ENCODE results near the gene SLC9C1.
"Not testable (repeated sequence)": the region's sequence is repeated elsewhere in the genome, so short reads cannot be mapped to it uniquely, and the experiment has no call there.

SLC9C1 gene

GRCh38 chr3:112187300-112187699 lies 106.7 kb downstream of the SLC9C1 start:
- DNase-seq (ENCODE audit: low spot score): no peak

- DNase-seq (ENCODE audit: low spot score): not testable (repeated sequence)
Observed at GRCh38 chr3:112185423-112186035, 108.5 kb downstream of the SLC9C1 start.

DNA sequence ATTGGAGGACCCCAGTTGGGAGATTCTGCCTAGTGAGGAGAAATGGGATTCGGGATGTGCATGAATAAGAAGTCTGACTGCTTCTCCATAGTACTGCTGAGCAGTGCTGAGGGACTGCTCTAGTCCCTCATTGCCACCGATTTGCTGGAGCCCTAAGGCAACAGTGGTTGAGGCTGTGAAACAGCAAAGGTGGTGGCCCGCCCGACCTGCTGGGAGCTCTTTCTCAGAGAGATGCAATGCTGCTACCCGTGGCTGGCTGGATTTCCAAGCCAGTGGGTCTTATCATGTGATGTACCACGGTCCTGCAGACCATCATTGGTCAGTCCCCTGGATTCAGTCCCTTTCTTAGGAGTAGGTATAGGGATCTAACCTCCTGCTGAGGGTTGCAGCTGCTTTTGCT lies 118.4 kb downstream of the SLC9C1 start:
- DNase-seq (ENCODE audit: low spot score): no peak

DNA sequence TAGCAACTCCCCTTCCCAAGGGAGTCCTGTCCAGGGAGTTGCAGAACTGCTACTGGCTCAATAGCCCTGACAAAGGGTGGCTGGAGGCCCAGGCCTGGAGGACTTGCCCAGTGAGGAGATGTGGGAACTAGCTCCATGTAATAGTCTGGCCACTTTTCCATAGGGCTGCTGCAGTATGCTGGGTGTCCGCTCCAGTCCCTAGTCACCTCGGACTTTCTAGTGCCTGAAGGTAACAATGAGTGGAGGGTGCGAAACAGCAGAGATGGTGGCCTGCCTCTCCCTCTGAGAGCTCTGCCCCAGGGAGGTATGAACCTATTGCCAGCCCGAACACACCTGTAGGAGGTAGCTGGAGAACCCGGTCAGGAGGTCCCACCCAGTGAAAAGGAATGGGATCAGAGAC lies 119.0 kb downstream of the SLC9C1 start:
- no peak for DNase-seq (ENCODE audit: low spot score)

DNA sequence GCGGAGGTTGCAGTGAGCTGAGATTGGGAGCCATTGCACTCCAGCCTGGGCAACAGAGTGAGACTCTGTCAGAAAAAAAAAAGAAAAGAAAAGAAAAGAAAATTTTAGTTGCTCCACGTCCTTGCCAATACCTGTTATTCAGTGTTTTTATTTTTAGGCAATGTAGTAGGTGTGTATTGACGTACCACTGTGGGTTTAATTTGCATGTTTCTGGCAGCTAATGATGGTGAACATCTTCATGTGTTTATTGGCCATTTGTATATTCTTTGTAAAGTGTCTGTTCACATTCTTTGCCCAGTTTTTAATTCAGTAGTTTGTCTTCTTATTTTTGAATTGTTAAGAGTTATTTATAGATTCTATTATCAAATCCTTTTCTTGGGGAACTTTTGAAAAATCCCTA lies 122.9 kb downstream of the SLC9C1 start:
- DNase-seq (ENCODE audit: low spot score): no peak

GRCh38 chr3:112170046-112170445 lies 124.0 kb downstream of the SLC9C1 start:
- DNase-seq (ENCODE audit: low spot score): no peak

- DNase-seq (ENCODE audit: low spot score): no peak
Observed at GRCh38 chr3:112167758-112168157, 126.3 kb downstream of the SLC9C1 start.

GRCh38 chr3:112149136-112149535 lies 144.9 kb downstream of the SLC9C1 start:
- no peak for DNase-seq (ENCODE audit: low spot score)

- no peak for DNase-seq (ENCODE audit: low spot score)
Observed at GRCh38 chr3:112143689-112144088, 150.3 kb downstream of the SLC9C1 start.

- DNase-seq (ENCODE audit: low spot score): no peak
Observed at GRCh38 chr3:112143251-112143650, 150.8 kb downstream of the SLC9C1 start.

- DNase-seq (ENCODE audit: low spot score): no peak
Observed at GRCh38 chr3:112141293-112141692, 152.7 kb downstream of the SLC9C1 start.

GRCh38 chr3:112140584-112140983 lies 153.4 kb downstream of the SLC9C1 start:
- DNase-seq (ENCODE audit: low spot score): no peak

DNA sequence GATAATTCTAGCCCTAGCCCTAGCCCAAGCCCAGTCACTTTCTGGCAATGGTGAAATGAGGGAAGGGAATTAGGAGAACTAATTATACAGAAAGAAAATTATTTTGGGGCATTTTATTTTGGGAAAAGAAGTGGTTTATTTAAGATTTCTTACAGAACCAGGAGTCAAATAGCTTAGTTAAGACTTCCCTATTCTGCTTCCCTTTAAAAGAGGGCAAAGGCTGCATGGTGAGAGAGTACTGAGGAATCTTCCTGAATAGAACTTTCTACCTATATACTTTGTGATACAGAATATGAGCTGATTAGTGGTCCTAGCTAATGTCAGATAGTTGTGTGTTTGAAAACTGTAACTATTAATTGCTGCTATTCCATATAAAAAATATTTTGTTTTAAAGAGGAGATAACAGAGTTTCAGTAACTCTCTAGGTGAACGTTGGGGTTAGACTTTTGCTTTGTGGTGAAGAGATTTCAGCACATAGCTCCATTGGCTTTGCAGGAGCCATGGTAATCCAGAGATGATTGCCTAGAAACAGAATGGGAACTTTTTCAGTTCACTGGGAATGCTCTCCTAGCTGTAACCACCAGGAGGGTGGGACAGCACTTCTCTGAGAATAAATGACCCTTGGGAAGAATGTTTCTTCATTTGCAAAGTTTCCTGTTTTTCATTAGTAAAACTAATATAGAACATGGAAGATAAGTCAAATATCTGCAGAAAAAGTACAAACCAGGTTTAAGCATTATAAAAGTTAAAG lies 155.6 kb downstream of the SLC9C1 start:
- no peak for DNase-seq (ENCODE audit: low spot score)

- no peak for DNase-seq (ENCODE audit: low spot score)
Observed at GRCh38 chr3:112137781-112138180, 156.2 kb downstream of the SLC9C1 start.

DNA sequence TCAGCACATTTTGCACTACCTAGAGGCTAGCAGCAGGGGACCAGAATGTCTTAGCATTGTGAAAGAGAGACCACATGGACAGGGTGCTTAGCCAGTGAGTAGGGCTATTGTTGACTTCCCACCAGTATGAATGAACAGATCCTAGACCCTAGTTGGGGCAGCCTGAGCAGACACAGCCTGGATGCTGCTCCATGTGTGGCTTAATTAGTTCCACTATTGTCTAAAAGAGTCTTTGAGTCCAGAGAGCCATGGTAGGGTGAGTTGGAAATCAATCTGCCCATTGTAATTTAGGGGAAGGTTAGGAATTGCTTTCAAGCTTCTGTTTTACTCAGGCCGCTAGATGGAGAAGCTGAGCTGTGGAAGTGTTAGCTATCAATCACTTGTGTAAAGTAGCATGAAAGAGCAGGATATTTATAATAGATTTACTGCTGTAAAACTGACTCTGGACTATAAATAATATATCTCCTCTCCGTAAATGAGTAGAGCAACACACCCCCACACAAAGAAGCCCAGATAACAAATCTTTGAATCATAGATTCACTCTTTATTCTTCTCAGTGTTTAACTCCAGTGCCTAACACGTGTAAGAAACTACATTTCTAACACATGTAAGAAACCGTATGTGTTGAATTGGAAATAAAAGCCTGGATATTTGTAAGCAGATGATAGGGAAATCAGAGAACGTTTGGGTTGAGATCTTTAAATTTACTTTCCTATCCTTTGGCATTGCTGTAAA lies 156.9 kb downstream of the SLC9C1 start:
- no peak for DNase-seq (ENCODE audit: low spot score)

DNA sequence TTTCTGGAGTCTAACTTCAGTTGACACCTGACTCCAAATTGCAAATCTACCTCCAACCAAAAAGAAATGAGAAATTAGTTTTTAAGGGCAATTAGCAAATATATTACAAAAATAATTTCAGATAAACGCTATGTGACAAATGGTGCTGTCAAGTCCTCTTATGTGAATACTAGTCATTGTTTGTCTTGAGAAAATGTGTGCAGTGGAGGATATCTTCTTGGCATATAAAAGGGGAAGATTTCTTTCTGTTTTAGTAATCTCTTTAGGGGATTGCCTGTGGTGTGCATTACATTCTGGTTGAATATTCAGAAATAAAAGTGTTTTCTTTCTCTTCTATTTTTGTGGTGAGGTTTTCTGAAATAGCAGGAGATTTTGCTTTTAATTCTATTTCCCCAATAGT lies 158.0 kb downstream of the SLC9C1 start:
- DNase-seq (ENCODE audit: low spot score): no peak

DNA sequence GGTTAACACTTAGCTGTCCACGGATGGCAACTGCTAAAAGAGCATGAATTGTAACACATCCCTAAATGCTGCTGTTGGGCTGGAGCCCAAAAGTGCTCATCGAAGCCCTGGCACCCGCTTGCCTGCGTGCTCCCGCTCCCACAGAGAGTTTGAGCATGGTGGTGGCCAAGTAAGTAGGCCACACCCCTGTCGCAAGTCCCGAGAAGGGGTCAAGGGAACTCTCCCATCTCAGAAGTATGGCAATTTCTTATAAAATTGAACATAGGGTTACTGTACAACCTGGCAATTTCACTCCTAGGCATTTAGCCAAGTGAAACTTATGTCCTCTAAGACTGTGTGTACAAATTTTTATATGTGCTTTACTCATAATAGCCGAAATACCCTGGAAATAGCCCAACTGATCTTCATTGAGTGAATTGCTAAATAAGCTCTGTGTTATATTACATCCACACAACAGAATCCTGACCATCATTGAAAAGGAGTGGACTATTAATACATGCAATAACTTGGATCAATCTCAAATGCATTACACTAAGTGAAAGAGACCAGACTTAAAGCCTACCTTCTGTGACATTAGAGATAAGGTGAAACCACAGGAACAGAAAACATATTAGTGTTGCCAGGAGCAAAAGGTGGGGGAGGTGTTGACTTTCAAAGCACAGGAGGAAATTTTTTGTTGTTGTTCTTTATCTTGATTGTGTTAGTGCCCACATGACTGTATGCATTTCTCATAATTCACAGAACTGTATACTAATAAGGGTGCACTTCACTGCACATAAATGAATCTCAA lies 159.5 kb downstream of the SLC9C1 start:
- no peak for DNase-seq (ENCODE audit: low spot score)

DNA sequence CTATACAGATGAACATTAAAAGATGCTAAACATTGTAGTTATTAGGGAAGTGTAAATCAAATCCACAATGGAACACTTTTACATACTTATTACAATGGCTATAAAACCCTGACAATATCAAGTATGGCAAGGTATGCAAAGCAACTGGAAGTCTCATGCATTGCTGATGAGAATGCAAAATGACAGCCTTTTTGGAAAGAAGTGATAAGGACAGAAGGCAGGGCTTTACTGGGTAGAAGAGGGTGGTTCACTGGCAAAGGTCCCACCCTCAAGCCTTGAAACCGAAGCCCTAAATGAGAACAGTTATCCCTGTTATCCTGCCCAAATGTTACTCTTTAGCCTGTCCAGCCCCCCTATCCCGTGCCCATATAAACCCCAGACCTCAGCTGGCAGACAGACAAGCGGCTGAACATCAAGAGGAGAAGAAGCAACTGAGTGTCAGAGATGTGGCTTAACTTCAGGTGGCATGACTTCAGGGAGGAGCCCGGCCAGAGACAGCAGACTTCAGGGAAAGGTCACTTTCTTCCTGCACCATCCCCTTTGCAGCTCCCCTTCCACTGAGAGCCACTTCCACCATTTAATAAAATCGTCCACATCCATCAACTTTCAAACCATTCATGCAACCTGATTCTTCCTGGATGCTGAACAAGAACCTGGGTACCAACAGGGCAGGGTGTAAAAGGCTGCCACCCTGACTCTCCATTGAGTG lies 160.2 kb downstream of the SLC9C1 start:
- DNase-seq (ENCODE audit: low spot score): no peak

DNA sequence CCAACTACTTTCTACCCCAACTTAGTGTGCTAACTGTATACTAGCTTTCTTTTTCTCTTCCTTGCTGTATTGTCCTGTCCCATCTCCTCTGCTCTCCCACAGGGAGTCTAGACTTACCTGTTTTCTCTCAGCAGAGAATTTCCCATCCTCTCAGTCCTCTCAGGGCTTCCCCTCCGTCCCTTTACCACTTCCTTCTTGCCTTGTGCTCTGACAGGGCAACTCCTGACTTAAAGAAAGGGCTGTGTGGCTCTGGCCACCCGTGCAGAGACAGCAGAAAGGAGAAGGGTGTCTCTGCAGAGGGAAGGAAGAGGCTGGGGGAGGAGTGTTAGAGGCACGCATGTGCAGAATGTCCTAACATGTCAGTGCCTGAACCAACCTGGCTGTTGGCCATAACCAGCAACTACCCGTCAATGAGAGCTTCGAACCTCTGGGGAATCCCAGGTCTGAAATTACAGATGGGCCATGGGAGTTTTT lies 161.0 kb downstream of the SLC9C1 start, which contains the start of gene GCSAM:
GCSAM (minus strand) TSS at position 274 of the 474 bp plus-strand sequence; CDS start at position 146, 128 bp downstream.
- no peak for DNase-seq (ENCODE audit: low spot score)

- DNase-seq (ENCODE audit: low spot score): no peak
Observed at GRCh38 chr3:112132554-112132953, 161.5 kb downstream of the SLC9C1 start.

DNA sequence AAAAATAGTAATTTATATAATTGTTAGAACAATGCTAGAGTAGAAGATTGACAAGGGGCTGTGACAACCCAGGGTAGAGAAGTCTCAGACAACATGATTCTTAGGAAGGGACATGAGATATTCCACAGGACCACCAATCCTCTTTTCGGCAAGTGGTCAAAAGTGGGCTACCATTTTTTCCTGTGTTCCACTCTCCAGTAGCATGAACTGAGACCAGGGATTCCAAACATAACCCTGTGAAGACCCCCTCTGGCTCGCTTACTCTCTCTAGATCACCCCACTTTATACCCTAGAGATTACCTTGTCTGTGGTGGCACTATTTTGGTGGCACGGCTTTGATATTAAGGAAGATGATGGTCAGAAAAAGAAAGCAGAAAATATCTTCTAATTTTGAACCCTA lies 161.9 kb downstream of the SLC9C1 start:
- DNase-seq (ENCODE audit: low spot score): no peak
